T47D (cell line): Measurements from ENCODE around the gene MTR.

Experiments
- DNase-seq, 2 experiments: peaks; one replicate each; pipeline versions ENCODE4 v3.0.0 to v3.0.0-alpha.2; 2011 to 2012; ENCODE audit warnings: low read depth in 1 of 2, low spot score in 1 of 2
- JUND ChIP-seq: IDR thresholded peaks from 2 replicates; pipeline ENCODE4 v1.6.1; 2012; ENCODE audit warnings: low read depth
- in situ Hi-C: cut with HindIII; loops from 2 replicates; pipeline ENCODE4 v1.10.0; 2016; ENCODE audit warnings: low sequenced_read_pairs, low pct_unique_long_range_greater_than_20kb

MTR gene

GRCh38 chr1:236795757-236796667, 920 bp downstream of the MTR start:
- in situ Hi-C loops = no loop called here
- DNase-seq = peak in 1 of 2 experiments; percentile 60
- no peak for TF ChIP-seq JUND

GRCh38 chr1:236799001-236799400, 3.9 kb downstream of the MTR start:
- in situ Hi-C loops = no loop called here
- DNase-seq = no peak
- no peak for TF ChIP-seq JUND

GRCh38 chr1:236800002-236800620, 5.0 kb downstream of the MTR start:
- no peak for DNase-seq
- in situ Hi-C loops = no loop called here
- no peak for TF ChIP-seq JUND

GRCh38 chr1:236800623-236801022, 5.5 kb downstream of the MTR start:
- no peak for TF ChIP-seq JUND
- DNase-seq = no peak
- in situ Hi-C loops = no loop called here

- no peak for TF ChIP-seq JUND
- in situ Hi-C loops = no loop called here
- no peak for DNase-seq
Measured at GRCh38 chr1:236802264-236802663, 7.2 kb downstream of the MTR start.

- DNase-seq = no peak
- TF ChIP-seq JUND = no peak
- in situ Hi-C loops = no loop called here
Measured at GRCh38 chr1:236806634-236807033, 11.5 kb downstream of the MTR start.

GRCh38 chr1:236808005-236808404, 12.9 kb downstream of the MTR start:
- DNase-seq = no peak
- in situ Hi-C loops = no loop called here
- TF ChIP-seq JUND = no peak

- DNase-seq = peak in 1 of 2 experiments; percentile 18
Measured at GRCh38 chr1:236808564-236809130, 13.6 kb downstream of the MTR start.

GRCh38 chr1:236809148-236809547, 14.1 kb downstream of the MTR start:
- in situ Hi-C loops = no loop called here
- no peak for TF ChIP-seq JUND
- DNase-seq = no peak

More at GRCh38 chr1:236808564-236809130, 13.6 kb downstream of the MTR start:
- in situ Hi-C loops = no loop called here
- TF ChIP-seq JUND = no peak

GRCh38 chr1:236810018-236810417, 14.9 kb downstream of the MTR start:
- no peak for TF ChIP-seq JUND
- in situ Hi-C loops = no loop called here
- DNase-seq = no peak

- TF ChIP-seq JUND = no peak
- DNase-seq = no peak
- in situ Hi-C loops = no loop called here
Measured at GRCh38 chr1:236812334-236813030, 17.4 kb downstream of the MTR start.

- no peak for DNase-seq
- in situ Hi-C loops = no loop called here
- no peak for TF ChIP-seq JUND
Measured at GRCh38 chr1:236815941-236816340, 20.8 kb downstream of the MTR start.
